Measurements from ENCODE around the gene EXOC3L2.

- TF ChIP-seq CTCF (IDR thresholded peaks at IDR 0.05) (no peak), POLR2A (IDR thresholded peaks at IDR 0.05) (no peak)
Observed at GRCh38 chr19:45172611-45173208, 72.5 kb downstream of the EXOC3L2 start.
